Right lobe of liver (tissue), 4 donors: ENCODE data around the gene GUCD1.

Experiments used
- CTCF ChIP-seq, 4 donors: fragments of 200-600 bp in 3 of 4; fragments of 450-650 bp in 1 of 4; IDR thresholded peaks; one replicate each; pipeline versions ENCODE4 v1.5.1 to v1.8.0; 2016 to 2022; ENCODE audit warnings: antibody characterized with exemption in 4 of 4, mild to moderate bottlenecking in 2 of 4
- POLR2A ChIP-seq: fragments of 450-650 bp; IDR thresholded peaks from one replicate; pipeline ENCODE4 v1.6.1; 2017; ENCODE audit warnings: antibody characterized with exemption, mild to moderate bottlenecking
- donor health status: DM: no; HTN: no; CAD: no.
- donor health status: DM: no; HTN: no; CAD: no.
- donor health status: DM: no; HTN: yes; CAD: no.

GRCh38 chr22:24587948-24588347 lies 33.0 kb upstream of the GUCD1 start:
- TF ChIP-seq CTCF (IDR thresholded peaks at IDR 0.05) (no peak), POLR2A (no peak)
